HepG2 (cell line): ENCODE results near the gene PTPRE. TPM values are rescaled to one million over a fixed set of nuclear protein-coding genes. Genes with fewer than 3 reads are reported as not detected.

Experiments
- ATAC-seq: fragments of 200-7000 bp; cut with Tn5 transposase; 3 replicates; pipeline ENCODE4 v1.9.1; 2020; ENCODE audit warnings: mild to moderate bottlenecking, moderate library complexity
- BruUV-seq: library from RNA; stranded (reverse); fragments of 400-500 nt; replicated peaks from 2 replicates; lab custom pipeline; 2021; lab: Mats Ljungman, UMichigan
- CTCF ChIA-PET: fragments of 300-600 bp; formaldehyde crosslinking; extraction: SDS; loops from one replicate; lab custom pipeline; 2021; ENCODE audit warnings: low total read pairs, inconsistent platforms, low intra/inter-chr PET ratio; lab: Yijun Ruan, JAX
- POLR2A ChIA-PET: fragments of 350-600 bp; sonication (Branson Sonifier 250); formaldehyde crosslinking; loops from one replicate; lab custom pipeline; 2020; ENCODE audit warnings: antibody characterized with exemption, inconsistent platforms; lab: Yijun Ruan, JAX
- DNase-seq: peaks from one replicate; pipeline ENCODE4 v3.0.0-alpha.2; 2015; ENCODE audit warnings: low spot score
- FAIRE-seq: peaks from 3 replicates; lab custom pipeline; 2011; peaks lifted over from hg19 to GRCh38; lab: Jason Lieb, UNC
- H2AFZ ChIP-seq: one replicate; pipeline ENCODE4 v1.6.1; 2011; ENCODE audit warnings: low read length, inconsistent platforms
- H3K27ac ChIP-seq: fragments of 300-600 bp; 3 replicates; pipeline ENCODE4 v1.8.0; 2011; ENCODE audit warnings: mixed run types, mild to moderate bottlenecking, mixed read lengths, low read length, inconsistent platforms; ENCODE audit not compliant: insufficient read depth; ENCODE audit errors: extremely low read length
- H3K27me3 ChIP-seq, 2 experiments: fragments of 200-600 bp in 1 of 2; 2 replicates in 1 of 2; 3 replicates in 1 of 2; pipeline versions ENCODE4 v1.6.0 to v1.8.0; 2011; ENCODE audit warnings: low read length in 2 of 2, mild to moderate bottlenecking in 2 of 2, moderate library complexity in 2 of 2, inconsistent platforms in 1 of 2; ENCODE audit not compliant: insufficient read depth in 2 of 2, control insufficient read depth in 1 of 2
- H3K36me3 ChIP-seq, 2 experiments: fragments of 200-600 bp in 1 of 2; replicated peaks in 1 of 2; 2 replicates in 1 of 2; 3 replicates in 1 of 2; pipeline versions ENCODE4 v1.5.1 to v1.8.0; 2011; ENCODE audit warnings: low read length in 2 of 2, inconsistent platforms in 1 of 2; ENCODE audit not compliant: insufficient read depth in 2 of 2, control insufficient read depth in 1 of 2
- H3K4me1 ChIP-seq: 2 replicates; pipeline ENCODE4 v1.5.1; 2012; ENCODE audit warnings: low read length, inconsistent platforms; ENCODE audit not compliant: insufficient read depth
- H3K4me2 ChIP-seq: 2 replicates; pipeline ENCODE4 v1.6.0; 2011; ENCODE audit warnings: low read depth, low read length, inconsistent platforms
- H3K4me3 ChIP-seq, 3 experiments: fragments of 200-600 bp in 1 of 3; sonication (generic), shearing (Covaris generic) in 1 of 3; replicated peaks in 1 of 3; 2 replicates each; pipeline ENCODE4 v1.5.1; 2011 to 2016; ENCODE audit warnings: low read length in 3 of 3, inconsistent platforms in 2 of 3, low read depth in 2 of 3, mild to moderate bottlenecking in 2 of 3, control low read depth in 1 of 3, mixed read lengths in 1 of 3; ENCODE audit not compliant: insufficient read depth in 1 of 3
- H3K79me2 ChIP-seq: one replicate; pipeline ENCODE4 v1.6.1; 2011; ENCODE audit warnings: low read length, inconsistent platforms; ENCODE audit not compliant: insufficient read depth
- H3K9ac ChIP-seq: 2 replicates; pipeline ENCODE4 v1.6.0; 2011; ENCODE audit warnings: mild to moderate bottlenecking, low read depth, low read length, inconsistent platforms; ENCODE audit not compliant: insufficient read depth
- H3K9me3 ChIP-seq: 2 replicates; pipeline ENCODE4 v1.5.1; 2012; ENCODE audit warnings: mild to moderate bottlenecking, low read length
- H4K20me1 ChIP-seq: 2 replicates; pipeline ENCODE4 v1.6.0; 2011; ENCODE audit warnings: inconsistent platforms, mild to moderate bottlenecking, low read length, moderate library complexity; ENCODE audit not compliant: insufficient read depth
- BRCA1 ChIP-seq: sonication (generic); formaldehyde crosslinking; IDR thresholded peaks from 2 replicates; pipeline ENCODE4 v1.4.0; 2020; ENCODE audit warnings: missing genetic modification reagents
- CEBPZ ChIP-seq: IDR thresholded peaks from 2 replicates; pipeline ENCODE4 v1.6.1; 2012; ENCODE audit warnings: low read length, improper control_type of control experiment
- ERF ChIP-seq: IDR thresholded peaks from 2 replicates; pipeline ENCODE4 v1.6.1; 2018; ENCODE audit warnings: missing biosample characterization, missing genetic modification reagents
- HOXA3 ChIP-seq: sonication (generic); formaldehyde crosslinking; IDR thresholded peaks from 2 replicates; pipeline ENCODE4 v1.5.0; 2020; ENCODE audit warnings: missing genetic modification reagents
- KDM6A ChIP-seq: IDR thresholded peaks from 2 replicates; pipeline ENCODE4 v1.6.1; 2016; ENCODE audit warnings: low read depth
- PPARG ChIP-seq: conservative IDR thresholded peaks from 2 replicates; pipeline ENCODE4 v1.6.1; 2016; ENCODE audit warnings: missing biosample characterization, missing genetic modification reagents
- RAD51 ChIP-seq: fragments of 450-650 bp; IDR thresholded peaks from 2 replicates; pipeline ENCODE4 v1.6.1; 2016; ENCODE audit warnings: borderline replicate concordance
- RFX1 ChIP-seq: fragments of 450-650 bp; IDR thresholded peaks from 2 replicates; pipeline ENCODE4 v1.6.1; 2017
- SIX4 ChIP-seq: sonication (generic); formaldehyde crosslinking; IDR thresholded peaks from 2 replicates; pipeline ENCODE4 v1.4.0; 2020; ENCODE audit warnings: missing genetic modification reagents
- SRSF1 ChIP-seq: fragments of 200-400 bp; formaldehyde crosslinking; optimal IDR thresholded peaks from 2 replicates; pipeline ENCODE3; 2017; ENCODE audit warnings: mild to moderate bottlenecking, low read depth, low read length, moderate library complexity
- SUZ12 ChIP-seq: fragments of 150-350 bp; IDR thresholded peaks from 2 replicates; pipeline ENCODE4 v1.6.1; 2014; ENCODE audit warnings: low read depth, low read length
- TIGD3 ChIP-seq: sonication (generic); formaldehyde crosslinking; IDR thresholded peaks from 2 replicates; pipeline ENCODE4 v1.5.1; 2020; ENCODE audit warnings: mild to moderate bottlenecking, missing genetic modification reagents, borderline replicate concordance
- ZBTB20 ChIP-seq: sonication (generic); formaldehyde crosslinking; IDR thresholded peaks from 2 replicates; pipeline ENCODE4 v1.8.1; 2023; ENCODE audit warnings: missing genetic modification reagents, low read depth, mild to moderate bottlenecking, borderline replicate concordance
- ZBTB34 ChIP-seq: sonication (generic); formaldehyde crosslinking; IDR thresholded peaks from 2 replicates; pipeline ENCODE4 v1.8.0; 2022; ENCODE audit warnings: mild to moderate bottlenecking, missing genetic modification reagents
- ZNF282 ChIP-seq: fragments of 450-650 bp; IDR thresholded peaks from 2 replicates; pipeline ENCODE4 v1.6.1; 2018; ENCODE audit not compliant: partially characterized antibody
- ZNF496 ChIP-seq: sonication (generic); formaldehyde crosslinking; IDR thresholded peaks from 2 replicates; pipeline ENCODE4 v1.8.1; 2023; ENCODE audit warnings: mild to moderate bottlenecking, moderate library complexity, missing genetic modification reagents; ENCODE audit not compliant: insufficient replicate concordance
- ZNF556 ChIP-seq: sonication (generic); formaldehyde crosslinking; IDR thresholded peaks from 2 replicates; pipeline ENCODE4 v1.4.0; 2020; ENCODE audit warnings: mild to moderate bottlenecking, missing genetic modification reagents, borderline replicate concordance
- ZNF740 ChIP-seq: sonication (generic); formaldehyde crosslinking; IDR thresholded peaks from 2 replicates; pipeline ENCODE4 v1.4.0; 2020; ENCODE audit warnings: missing genetic modification reagents
- WGBS: methylation state at CpG from one replicate; pipeline ENCODE4 v1.1.6; 2017; ENCODE audit warnings: low lambda C conversion rate; 5-methylcytosine and 5-hydroxymethylcytosine counted together
- in situ Hi-C: cut with HindIII; loops from 2 replicates; pipeline ENCODE4 v1.10.0; 2017; ENCODE audit warnings: low pct_unique_long_range_greater_than_20kb; ENCODE audit not compliant: extremely low pct_ligation_motif_present
- intact Hi-C: fragments of 100-400 bp; cut with micrococcal nuclease; formaldehyde crosslinking; loops from one replicate; pipeline ENCODE4 v1.10.0; 2022; ENCODE audit not compliant: unreplicated experiment
- polyA plus RNA-seq, 8 experiments: library from polyadenylated mRNA; depleted of rRNA in 3 of 8; stranded (reverse) in 7 of 8; unstranded in 1 of 8; fragments of >200 nt; fragmentation: Illumina TruSeq in 4 of 8; extraction: Trizol in 4 of 8; gene quantifications; 2 replicates each; pipeline versions ENCODE4 v1.2.1 to v1.2.3, GENCODE V29; 2011 to 2016; ENCODE audit warnings: low read depth in 4 of 8, missing spikeins in 1 of 8, mixed read lengths in 1 of 8; ENCODE audit not compliant: insufficient read depth in 1 of 8
- total RNA-seq, 5 experiments: library from RNA; depleted of rRNA; stranded (reverse); fragments of >200 nt; fragmentation: Illumina TruSeq; extraction: Trizol; gene quantifications; 2 replicates each; pipeline ENCODE4 v1.2.3, GENCODE V29; 2016; ENCODE audit warnings: low read depth in 1 of 5

PTPRE gene
- total and polyA plus RNA-seq, 2 of the 13 experiments (the other 11 are each of a cell fraction or from before 2014, with no cell fraction given), result 0.01 to 0.02 TPM

GRCh38 chr10:127877699-127878098 is 29.2 kb upstream of the PTPRE start:
- TF ChIP-seq HOXA3 (CRISPR knock-in tag), result no peak
- TF ChIP-seq BRCA1, result no peak
- TF ChIP-seq TIGD3 (CRISPR knock-in tag), result no peak
- TF ChIP-seq RAD51, result no peak
- no peak for TF ChIP-seq KDM6A (CRISPR knock-in tag)
- no peak for TF ChIP-seq ZNF496 (CRISPR knock-in tag)
- no peak for TF ChIP-seq ZNF282
- TF ChIP-seq CEBPZ, result no peak
- no peak for TF ChIP-seq ZNF740 (CRISPR knock-in tag)
- no peak for TF ChIP-seq SUZ12
- TF ChIP-seq ERF (CRISPR knock-in tag), result no peak
- no peak for TF ChIP-seq PPARG (CRISPR knock-in tag)
- TF ChIP-seq RFX1, result no peak
- no peak for TF ChIP-seq ZBTB20 (CRISPR knock-in tag)
- TF ChIP-seq ZBTB34 (CRISPR knock-in tag), result no peak
- no peak for TF ChIP-seq SIX4 (CRISPR knock-in tag)
- no peak for TF ChIP-seq SRSF1
- no peak for TF ChIP-seq ZNF556 (CRISPR knock-in tag)
- DNase-seq (no peak), ATAC-seq (no peak), FAIRE-seq (no peak)
- Histone ChIP-seq H3K79me2 (no peaks in the 10 kb centered on the region), H3K4me1 (peaks cover 20% of the 10 kb centered on the region), H3K9me3 (no peaks in the 10 kb centered on the region), H3K9ac (no peak overlapping the region), H3K4me2 (no peak overlapping the region), H4K20me1 (no peaks in the 10 kb centered on the region), H3K27me3 (no peaks in the 10 kb centered on the region), H3K4me3 (no peak overlapping the region), H3K27ac (no peak overlapping the region), H2AFZ (no peak overlapping the region), H3K36me3 (no peaks in the 10 kb centered on the region)
- ChIA-PET POLR2A (no interaction called here), CTCF (no interaction called here)
- in situ Hi-C loops, result no loop called here
- 18% methylated on average over 5 of the region's 5 CpGs for WGBS
- intact Hi-C loops, result loop anchor here (10.0 kb wide), 1 partner anchor 137 kb away; no protein-coding TSS in a partner anchor
- no TSS peak for BruUV-seq
